Measurements from ENCODE around the gene ATAD2B. TPM values are rescaled to one million over a fixed set of nuclear protein-coding genes. Genes with fewer than 3 reads are reported as not detected.

Gene ATAD2B
- total RNA-seq, 1 donor from 2014 or later = 38.3 TPM

DNA sequence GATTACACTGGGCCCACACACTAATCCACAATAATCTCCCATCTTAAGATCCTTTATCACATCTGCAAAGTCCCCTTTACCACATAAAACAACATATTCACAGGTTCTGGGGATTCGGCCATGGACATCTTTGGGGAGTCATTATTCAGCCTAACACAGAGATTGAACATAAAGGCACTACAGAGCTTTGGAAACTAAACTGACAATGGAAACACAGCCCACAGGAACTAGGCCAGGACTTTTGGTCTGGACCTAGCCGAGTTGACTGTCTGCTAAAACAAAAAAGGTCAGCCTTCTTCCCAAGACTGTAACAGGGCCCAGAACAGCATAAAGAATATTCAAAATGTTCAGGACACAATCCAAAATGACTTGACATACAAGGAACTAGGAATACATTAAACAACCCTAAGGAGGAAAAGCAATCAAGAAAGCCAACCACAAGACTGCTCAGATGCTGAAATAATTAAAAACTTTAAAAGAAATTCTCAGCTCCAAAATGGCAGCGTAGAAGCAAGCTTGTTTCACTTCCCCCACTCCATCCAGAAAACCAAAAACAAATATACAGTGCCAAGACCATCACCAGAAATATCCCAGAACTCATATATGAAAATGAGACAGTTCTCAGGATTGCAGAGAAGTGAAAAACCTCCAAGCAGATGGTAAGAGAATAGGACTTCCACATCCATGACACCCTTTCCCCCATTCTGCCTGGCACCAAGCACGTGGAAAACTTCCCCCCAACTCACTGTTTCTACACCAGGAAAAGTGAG is 207.8 kb downstream of the ATAD2B start:
- Mint-ChIP-seq H3K36me3 (ENCODE audit: insufficient read depth) (peaks cover 18% of the 10 kb centered on the region), H3K27me3 (no peaks in the 10 kb centered on the region), H3K4me1 (ENCODE audit: low read depth) (no peaks in the 10 kb centered on the region), H3K27ac (no peak overlapping the region), H3K9me3 (ENCODE audit: low read depth) (peaks cover 16% of the 10 kb centered on the region), H3K4me3 (ENCODE audit: low read depth) (no peak overlapping the region)
- DNase-seq (ENCODE audit: low spot score, unreplicated experiment) = no peak
- TF ChIP-seq, protein P1, sequence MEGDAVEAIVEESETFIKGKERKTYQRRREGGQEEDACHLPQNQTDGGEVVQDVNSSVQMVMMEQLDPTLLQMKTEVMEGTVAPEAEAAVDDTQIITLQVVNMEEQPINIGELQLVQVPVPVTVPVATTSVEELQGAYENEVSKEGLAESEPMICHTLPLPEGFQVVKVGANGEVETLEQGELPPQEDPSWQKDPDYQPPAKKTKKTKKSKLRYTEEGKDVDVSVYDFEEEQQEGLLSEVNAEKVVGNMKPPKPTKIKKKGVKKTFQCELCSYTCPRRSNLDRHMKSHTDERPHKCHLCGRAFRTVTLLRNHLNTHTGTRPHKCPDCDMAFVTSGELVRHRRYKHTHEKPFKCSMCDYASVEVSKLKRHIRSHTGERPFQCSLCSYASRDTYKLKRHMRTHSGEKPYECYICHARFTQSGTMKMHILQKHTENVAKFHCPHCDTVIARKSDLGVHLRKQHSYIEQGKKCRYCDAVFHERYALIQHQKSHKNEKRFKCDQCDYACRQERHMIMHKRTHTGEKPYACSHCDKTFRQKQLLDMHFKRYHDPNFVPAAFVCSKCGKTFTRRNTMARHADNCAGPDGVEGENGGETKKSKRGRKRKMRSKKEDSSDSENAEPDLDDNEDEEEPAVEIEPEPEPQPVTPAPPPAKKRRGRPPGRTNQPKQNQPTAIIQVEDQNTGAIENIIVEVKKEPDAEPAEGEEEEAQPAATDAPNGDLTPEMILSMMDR (IDR thresholded peaks at IDR 0.05; ENCODE audit: unreplicated experiment) = no peak

- no peak for DNase-seq (ENCODE audit: low spot score, unreplicated experiment)
- TF ChIP-seq, protein P1 (IDR thresholded peaks at IDR 0.05; ENCODE audit: unreplicated experiment) = no peak
- H3K27me3 Mint-ChIP-seq = no peaks in the 10 kb centered on the region
- H3K27ac Mint-ChIP-seq = no peak overlapping the region
- no peaks in the 10 kb centered on the region for H3K4me1 Mint-ChIP-seq (ENCODE audit: low read depth)
- no peak overlapping the region for H3K4me3 Mint-ChIP-seq (ENCODE audit: low read depth)
- peaks cover 5% of the 10 kb centered on the region for H3K36me3 Mint-ChIP-seq (ENCODE audit: insufficient read depth)
- no peaks in the 10 kb centered on the region for H3K9me3 Mint-ChIP-seq (ENCODE audit: low read depth)
Observed at GRCh38 chr2:23713351-23713750, 213.6 kb downstream of the ATAD2B start.

- Mint-ChIP-seq H3K36me3 (ENCODE audit: insufficient read depth) (peaks cover 5% of the 10 kb centered on the region), H3K9me3 (ENCODE audit: low read depth) (no peaks in the 10 kb centered on the region), H3K27me3 (no peaks in the 10 kb centered on the region), H3K27ac (no peak overlapping the region), H3K4me1 (ENCODE audit: low read depth) (no peaks in the 10 kb centered on the region), H3K4me3 (ENCODE audit: low read depth) (no peak overlapping the region)
- TF ChIP-seq, protein P1 (IDR thresholded peaks at IDR 0.05; ENCODE audit: unreplicated experiment) = no peak
- no peak for DNase-seq (ENCODE audit: low spot score, unreplicated experiment)
Observed at GRCh38 chr2:23712756-23713151, 214.2 kb downstream of the ATAD2B start.

DNA sequence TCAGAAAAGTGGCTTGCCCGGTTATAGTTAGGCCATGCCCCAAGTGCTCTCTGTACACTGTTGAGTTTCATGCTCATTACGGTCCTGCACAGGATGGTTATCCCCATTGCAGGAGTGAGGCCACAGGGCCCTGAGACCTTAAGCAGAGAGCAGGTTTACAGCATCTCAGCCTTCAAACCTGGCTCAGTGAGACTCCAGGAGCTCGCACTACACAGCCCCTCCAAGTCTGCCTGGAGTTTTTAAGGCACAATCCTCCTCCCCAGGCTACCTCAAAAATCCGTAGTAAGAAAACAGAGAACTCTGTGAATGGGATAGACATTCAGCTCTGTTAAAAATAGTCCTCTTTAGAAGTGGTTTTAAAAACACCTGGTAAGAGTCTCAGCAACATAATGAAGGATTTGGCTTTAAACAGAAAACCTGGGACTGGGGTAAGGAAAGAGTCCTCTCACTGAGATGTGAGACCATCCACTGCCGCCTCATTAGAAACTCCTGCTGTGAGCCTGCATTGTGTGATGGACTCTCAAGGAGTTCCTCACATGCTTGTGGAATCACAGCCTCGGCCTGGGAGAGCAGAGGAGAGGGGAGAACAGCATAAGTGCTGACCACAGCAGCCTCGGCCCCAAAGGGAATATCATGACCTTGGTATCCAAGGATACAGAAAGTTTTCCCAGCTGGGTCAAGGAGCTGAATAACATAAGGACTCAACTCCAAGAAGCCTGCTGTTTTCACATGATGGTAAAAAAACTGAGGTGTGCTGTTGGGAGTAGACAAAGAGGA is 214.8 kb downstream of the ATAD2B start:
- H3K36me3 Mint-ChIP-seq (ENCODE audit: insufficient read depth) = peaks cover 7% of the 10 kb centered on the region
- no peak for DNase-seq (ENCODE audit: low spot score, unreplicated experiment)
- H3K4me1 Mint-ChIP-seq (ENCODE audit: low read depth) = no peaks in the 10 kb centered on the region
- TF ChIP-seq, protein P1 (IDR thresholded peaks at IDR 0.05; ENCODE audit: unreplicated experiment) = no peak
- H3K9me3 Mint-ChIP-seq (ENCODE audit: low read depth) = no peaks in the 10 kb centered on the region
- H3K4me3 Mint-ChIP-seq (ENCODE audit: low read depth) = no peak overlapping the region
- H3K27me3 Mint-ChIP-seq = no peaks in the 10 kb centered on the region
- H3K27ac Mint-ChIP-seq = no peak overlapping the region

DNA sequence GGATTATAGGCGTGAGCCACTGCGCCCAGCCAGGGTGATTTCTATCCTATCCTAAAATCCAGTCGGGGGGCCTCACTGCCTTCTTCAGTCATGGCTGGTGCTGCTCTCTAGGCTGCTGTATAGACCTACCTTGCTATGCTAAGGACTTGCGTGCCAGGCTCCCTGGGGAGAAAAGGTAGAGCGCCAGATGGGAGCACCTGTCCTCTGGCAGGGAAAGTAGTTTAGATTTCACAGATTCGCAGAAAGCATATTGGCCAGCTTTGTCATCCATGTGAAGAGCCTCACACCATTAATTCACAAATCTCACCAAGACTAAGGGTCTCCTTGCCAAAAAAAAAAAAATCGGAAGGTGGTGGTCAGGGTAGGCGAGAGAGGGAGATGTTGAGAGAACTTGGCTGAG is 217.6 kb downstream of the ATAD2B start:
- no peaks in the 10 kb centered on the region for H3K9me3 Mint-ChIP-seq (ENCODE audit: low read depth)
- TF ChIP-seq, protein P1 (IDR thresholded peaks at IDR 0.05; ENCODE audit: unreplicated experiment) = no peak

More for the DNA sequence above, 217.6 kb downstream of the ATAD2B start:
- no peak for DNase-seq (ENCODE audit: low spot score, unreplicated experiment)
- no peak overlapping the region for H3K4me3 Mint-ChIP-seq (ENCODE audit: low read depth)
- no peaks in the 10 kb centered on the region for H3K4me1 Mint-ChIP-seq (ENCODE audit: low read depth)
- H3K27ac Mint-ChIP-seq = no peak overlapping the region
- H3K27me3 Mint-ChIP-seq = no peaks in the 10 kb centered on the region
- H3K36me3 Mint-ChIP-seq (ENCODE audit: insufficient read depth) = peaks cover 16% of the 10 kb centered on the region

Data from progenitor cell of endocrine pancreas (in vitro differentiated cells).